WTC11 (cell line): ENCODE data around the gene SESN2.

ENCODE experiments used
- ATF2 ChIP-seq: sonication (generic); formaldehyde crosslinking; IDR thresholded peaks from 2 replicates; pipeline ENCODE4 v1.8.1; 2022; ENCODE audit warnings: low read depth, missing genetic modification reagents, borderline replicate concordance
- CBFB ChIP-seq: sonication (generic); formaldehyde crosslinking; IDR thresholded peaks from 2 replicates; pipeline ENCODE4 v1.8.1; 2022; ENCODE audit warnings: mild to moderate bottlenecking, low read depth, missing genetic modification reagents
- CREB1 ChIP-seq: sonication (generic); formaldehyde crosslinking; IDR thresholded peaks from 2 replicates; pipeline ENCODE4 v1.8.0; 2023; ENCODE audit warnings: mild to moderate bottlenecking, missing genetic modification reagents
- CTCF ChIP-seq: fragments of 200-600 bp; IDR thresholded peaks from 2 replicates; pipeline ENCODE4 v1.8.0; 2022; ENCODE audit warnings: antibody characterized with exemption
- E2F4 ChIP-seq: sonication (generic); formaldehyde crosslinking; IDR thresholded peaks from 2 replicates; pipeline ENCODE4 v1.8.1; 2022; ENCODE audit warnings: low read depth, mild to moderate bottlenecking, moderate library complexity, missing genetic modification reagents, borderline replicate concordance
- E2F5 ChIP-seq: sonication (generic); formaldehyde crosslinking; IDR thresholded peaks from 2 replicates; pipeline ENCODE4 v1.8.1; 2022; ENCODE audit warnings: mild to moderate bottlenecking, moderate library complexity, missing genetic modification reagents
- FOXJ3 ChIP-seq: sonication (generic); formaldehyde crosslinking; IDR thresholded peaks from 2 replicates; pipeline ENCODE4 v1.9.0; 2021; ENCODE audit warnings: missing genetic modification reagents, mild to moderate bottlenecking, borderline replicate concordance
- RELA ChIP-seq: sonication (generic); formaldehyde crosslinking; IDR thresholded peaks from 2 replicates; pipeline ENCODE4 v1.8.1; 2022; ENCODE audit warnings: missing genetic modification reagents, mild to moderate bottlenecking, borderline replicate concordance
- USF2 ChIP-seq: sonication (generic); formaldehyde crosslinking; IDR thresholded peaks from 2 replicates; pipeline ENCODE4 v1.8.1; 2023; ENCODE audit warnings: mild to moderate bottlenecking, missing genetic modification reagents, moderate library complexity
- ZNF317 ChIP-seq: sonication (generic); formaldehyde crosslinking; IDR thresholded peaks from 2 replicates; pipeline ENCODE4 v1.8.1; 2023; ENCODE audit warnings: low read depth, mild to moderate bottlenecking, moderate library complexity, missing genetic modification reagents, borderline replicate concordance

GRCh38 chr1:28329395-28330153, 70.3 kb downstream of the SESN2 start:
- TF ChIP-seq CTCF (no peak), E2F5 (CRISPR knock-in tag) (no peak), FOXJ3 (CRISPR knock-in tag) (no peak), E2F4 (CRISPR knock-in tag) (no peak), RELA (CRISPR knock-in tag) (no peak), USF2 (CRISPR knock-in tag) (no peak), ATF2 (CRISPR knock-in tag) (no peak), ZNF317 (no peak), CREB1 (CRISPR knock-in tag) (no peak), CBFB (CRISPR knock-in tag) (no peak)
